GM18502 (cell line): ENCODE data around the gene SMKR1.
"Not testable (repeated sequence)": the region's sequence is repeated elsewhere in the genome, so short reads cannot be mapped to it uniquely, and the experiment has no call there.

Source experiments
- ATAC-seq: cut with Tn5 transposase; IDR thresholded peaks from one replicate; pipeline ENCODE4 v1.9.1; 2021; ENCODE audit warnings: mild to moderate bottlenecking; ENCODE audit not compliant: unreplicated experiment, poor library complexity

Gene SMKR1

GRCh38 chr7:129481376-129481775 is 21.0 kb upstream of the SMKR1 start:
- ATAC-seq, result not testable (repeated sequence)

- no peak for ATAC-seq
Observed at GRCh38 chr7:129482781-129483180, 19.6 kb upstream of the SMKR1 start.

GRCh38 chr7:129489491-129489890 is 12.8 kb upstream of the SMKR1 start:
- no peak for ATAC-seq

DNA sequence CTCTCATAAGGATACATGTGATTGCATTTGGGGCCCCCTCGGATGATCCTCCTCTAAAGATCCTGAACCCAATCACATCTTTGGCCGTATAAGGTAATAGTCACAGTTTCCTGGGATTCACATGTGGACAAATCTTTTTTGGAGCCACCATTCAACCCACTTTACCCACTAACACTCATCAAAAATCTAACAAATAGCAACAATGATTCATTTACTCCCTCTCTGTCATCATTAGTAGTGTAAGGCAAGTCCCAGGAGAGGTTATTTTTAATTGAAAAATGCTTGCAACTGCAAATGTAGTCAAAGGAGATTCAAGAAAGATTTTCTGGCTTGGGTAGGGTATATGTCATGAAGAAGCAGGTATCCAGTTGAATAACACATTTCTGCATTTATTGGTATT is 9.9 kb upstream of the SMKR1 start:
- ATAC-seq, result no peak

DNA sequence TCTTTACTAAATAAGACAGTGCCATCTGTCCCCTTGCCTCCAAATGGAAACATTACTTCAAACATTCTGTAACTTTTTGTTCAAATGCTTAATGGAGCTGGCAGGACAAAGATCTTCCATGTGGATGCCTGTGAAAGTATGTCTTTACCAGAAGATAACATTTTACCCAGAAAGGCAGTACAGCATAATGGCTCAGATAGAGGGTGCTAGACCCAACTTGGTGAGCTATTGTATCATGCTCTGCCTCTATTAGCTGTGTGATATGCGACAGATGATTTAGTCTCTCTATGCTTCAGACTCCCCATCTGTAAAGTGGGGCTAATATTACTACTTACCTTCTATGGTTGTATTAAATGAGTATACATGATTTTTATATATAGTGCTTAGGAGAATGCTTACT is 8.8 kb upstream of the SMKR1 start:
- ATAC-seq, result peak; percentile 38

- ATAC-seq, result peak; percentile 87
Observed at GRCh38 chr7:129494041-129494440, 8.3 kb upstream of the SMKR1 start.

GRCh38 chr7:129495987-129496386 is 6.3 kb upstream of the SMKR1 start:
- ATAC-seq, result no peak

- no peak for ATAC-seq
Observed at GRCh38 chr7:129496653-129497052, 5.7 kb upstream of the SMKR1 start.

- no peak for ATAC-seq
Observed at GRCh38 chr7:129497156-129497555, 5.2 kb upstream of the SMKR1 start.

GRCh38 chr7:129498021-129498420 is 4.3 kb upstream of the SMKR1 start:
- no peak for ATAC-seq

DNA sequence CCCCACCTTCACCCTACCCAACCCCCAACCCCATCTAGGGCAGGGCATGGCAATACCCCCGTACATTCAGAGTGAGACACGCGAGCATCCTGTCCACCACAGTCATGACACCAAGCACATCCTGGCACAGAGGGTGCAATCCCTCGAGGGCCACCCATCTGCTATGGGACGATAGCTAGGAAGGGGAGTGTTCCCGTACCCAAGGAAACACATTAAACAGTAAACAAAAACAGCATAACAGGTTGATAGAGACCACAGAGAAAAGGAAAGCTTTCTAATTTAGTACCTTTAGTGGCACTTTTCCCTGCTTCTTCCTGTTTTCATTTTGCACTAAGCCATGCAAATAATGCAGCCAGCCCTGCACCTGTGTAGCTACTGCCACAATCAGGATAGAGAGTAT is 2.3 kb upstream of the SMKR1 start:
- ATAC-seq, result no peak

- ATAC-seq, result peak; percentile 21
Observed at GRCh38 chr7:129502708-129503685, 666 bp downstream of the SMKR1 start.

- no peak for ATAC-seq
Observed at GRCh38 chr7:129503725-129504124, 1.4 kb downstream of the SMKR1 start.

- ATAC-seq, result no peak
Observed at GRCh38 chr7:129512192-129512591, 9.9 kb downstream of the SMKR1 start.

- ATAC-seq, result no peak
Observed at GRCh38 chr7:129513546-129513945, 11.2 kb downstream of the SMKR1 start.

DNA sequence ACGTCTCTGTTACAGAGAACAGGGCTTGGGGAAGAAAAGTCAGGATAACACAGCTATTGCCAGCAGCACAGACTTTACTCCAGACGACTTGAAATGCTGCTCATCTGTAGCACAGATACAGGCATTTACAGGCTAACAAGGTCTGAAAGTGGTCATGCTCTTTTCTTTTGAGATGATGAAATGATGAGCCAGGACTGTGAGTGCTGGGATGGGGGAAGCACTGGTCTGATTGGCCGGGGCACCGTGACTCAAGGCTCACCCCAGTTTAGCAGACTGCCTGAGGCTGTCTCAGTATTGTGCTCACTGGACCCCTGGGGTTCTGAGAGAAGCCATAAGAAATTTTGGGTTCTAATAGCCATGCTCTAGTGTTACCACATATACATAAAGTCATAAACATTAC is 12.4 kb downstream of the SMKR1 start:
- no peak for ATAC-seq

- no peak for ATAC-seq
Observed at GRCh38 chr7:129515381-129515780, 13.1 kb downstream of the SMKR1 start.

- no peak for ATAC-seq
Observed at GRCh38 chr7:129517931-129518330, 15.6 kb downstream of the SMKR1 start.

GRCh38 chr7:129519464-129519863 is 17.1 kb downstream of the SMKR1 start:
- ATAC-seq, result no peak

DNA sequence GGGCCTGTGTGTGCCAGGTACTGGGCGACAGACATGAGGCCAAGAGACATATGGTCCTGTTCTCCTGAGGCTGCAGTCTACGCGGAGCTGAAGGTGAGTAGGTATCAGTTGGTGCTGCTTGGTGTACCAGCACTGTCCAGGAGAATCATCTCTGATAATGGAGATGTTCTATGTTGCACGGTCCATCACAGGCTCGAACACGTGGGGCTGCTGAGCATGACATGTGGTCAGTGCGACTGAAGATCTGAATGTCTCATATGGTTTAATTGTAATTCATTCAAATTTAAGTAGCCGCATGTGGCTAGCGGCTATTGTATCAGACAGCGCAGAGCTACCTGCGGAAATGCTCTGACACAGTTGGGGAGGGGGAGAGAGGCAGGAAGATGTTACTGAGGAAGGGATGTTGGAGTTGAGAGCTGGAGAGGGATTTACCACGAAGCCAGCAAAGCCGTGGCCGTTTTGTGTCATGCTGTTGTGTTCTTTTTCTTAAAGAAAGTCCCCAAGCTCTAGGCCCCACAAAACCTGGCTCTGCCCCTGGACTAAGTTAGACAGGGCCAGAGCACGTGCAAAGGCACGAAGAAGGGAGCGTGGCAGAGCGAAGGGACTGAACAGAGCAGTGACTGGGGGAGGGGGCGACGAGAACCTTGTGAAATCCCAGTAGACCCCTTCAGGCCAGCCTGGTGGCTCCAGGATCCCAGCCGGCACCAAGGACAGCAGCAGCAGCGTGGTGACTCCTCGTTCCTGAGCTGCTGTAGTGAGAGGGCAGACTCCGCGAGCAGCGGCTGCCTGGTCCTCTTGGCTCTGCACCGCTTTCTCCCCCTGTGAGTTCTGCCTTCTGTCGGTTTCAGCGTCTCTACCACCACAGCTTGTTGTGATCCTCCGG is 20.0 kb downstream of the SMKR1 start:
- no peak for ATAC-seq

DNA sequence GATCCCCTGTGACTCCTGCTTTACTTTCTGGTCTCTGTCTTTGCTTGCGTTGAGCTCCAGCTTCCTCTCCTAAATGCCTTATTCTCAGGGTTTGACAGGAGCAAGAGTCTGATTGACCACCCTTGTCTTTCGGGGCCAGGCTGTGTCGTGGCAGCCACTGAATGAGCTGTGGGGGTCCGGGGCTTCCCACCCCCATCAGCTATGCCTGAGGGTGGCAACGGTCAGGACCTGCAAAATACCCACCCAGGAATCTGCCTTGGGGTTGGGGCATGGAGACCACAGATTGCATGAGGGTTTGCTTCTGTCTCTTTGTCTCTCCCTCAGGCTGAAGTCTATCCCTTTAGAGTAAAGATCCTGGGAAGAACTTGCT is 20.6 kb downstream of the SMKR1 start:
- no peak for ATAC-seq
